Esophagus squamous epithelium (tissue), 5 donors: ENCODE data around the gene SAE1. TPM values are rescaled to one million over a fixed set of nuclear protein-coding genes. Genes with fewer than 3 reads are reported as not detected.

Source experiments
- DNase-seq: peaks from one replicate; lab custom pipeline; 2025; lab: John Stamatoyannopoulos, UW
- H3K27ac ChIP-seq, 4 donors: fragments of 200-600 bp; sonication (generic); one replicate each; pipeline ENCODE4 v1.5.1; 2016 to 2019; ENCODE audit warnings: mild to moderate bottlenecking in 1 of 4
- H3K27me3 ChIP-seq, 4 donors: fragments of 200-600 bp; sonication (generic); 1 replicate in 3 of 4; 2 replicates in 1 of 4; pipeline versions ENCODE4 v1.5.1 to v1.6.0; 2017 to 2021; ENCODE audit warnings: antibody characterized with exemption in 1 of 4
- H3K36me3 ChIP-seq, 3 donors: fragments of 200-600 bp; sonication (generic); one replicate each; pipeline ENCODE4 v1.5.1; 2016 to 2019
- H3K4me1 ChIP-seq, 3 donors: fragments of 200-600 bp; sonication (generic); one replicate each; pipeline ENCODE4 v1.5.1; 2017 to 2019
- H3K4me3 ChIP-seq, 4 donors: fragments of 200-600 bp; sonication (generic); 1 replicate in 3 of 4; 2 replicates in 1 of 4; pipeline ENCODE4 v1.5.1; 2016 to 2019; ENCODE audit warnings: mild to moderate bottlenecking in 2 of 4, moderate library complexity in 1 of 4
- H3K9me3 ChIP-seq, 3 donors: fragments of 200-600 bp; sonication (generic); one replicate each; pipeline ENCODE4 v1.5.1; 2016 to 2019
- CTCF ChIP-seq, 6 experiments: fragments of 450-650 bp in 4 of 6; fragments of 200-600 bp in 2 of 6; sonication (generic) in 2 of 6; IDR thresholded peaks; one replicate each; pipeline ENCODE4 v1.5.1; 2016 to 2019; ENCODE audit warnings: antibody characterized with exemption in 6 of 6, mild to moderate bottlenecking in 4 of 6, moderate library complexity in 4 of 6
- POLR2A ChIP-seq, 4 donors: fragments of 450-650 bp; IDR thresholded peaks; one replicate each; pipeline ENCODE4 v1.6.1; 2017; ENCODE audit warnings: antibody characterized with exemption in 4 of 4, mild to moderate bottlenecking in 4 of 4, moderate library complexity in 3 of 4
- WGBS, 2 donors: methylation state at CpG; one replicate each; pipeline ENCODE4 v1.1.5; 2018; 5-methylcytosine and 5-hydroxymethylcytosine counted together
- intact Hi-C: fragments of 100-400 bp; cut with DNase I; formaldehyde crosslinking; loops from one replicate; pipeline ENCODE4 v1.15.0; 2022
- total RNA-seq, 4 donors: library from RNA; depleted of rRNA; stranded (reverse); fragments of >200 nt; gene quantifications; one replicate each; pipeline ENCODE4 v1.1.0, GENCODE V29; 2016
- donor health status: DM: yes; HTN: yes; CAD: no.

SAE1 gene
- total RNA-seq, 4 donors from 2014 or later = 31.8 to 73.5 (median 62.1) TPM

GRCh38 chr19:47203254-47203653 is 72.6 kb downstream of the SAE1 start:
- Histone ChIP-seq H3K4me3 (no peak overlapping the region), H3K36me3 (peaks cover 13 to 97% (median 14%) of the 10 kb centered on the region in 3 donors), H3K27ac (no peak overlapping the region), H3K27me3 (no peaks in the 10 kb centered on the region), H3K9me3 (no peaks in the 10 kb centered on the region), H3K4me1 (no peaks in the 10 kb centered on the region)
- WGBS, 2 donors = 67 to 87% methylated on average over 3 of the region's 3 CpGs
- DNase-seq = no peak
- intact Hi-C loops = loop anchor here (10.0 kb wide), 1 partner anchor 58 kb away; no protein-coding TSS in a partner anchor
- no peak for TF ChIP-seq POLR2A (IDR thresholded peaks at IDR 0.05)

- intact Hi-C loops = loop anchor here (10.0 kb wide), 1 partner anchor 65 kb away; no protein-coding TSS in a partner anchor
Measured at GRCh38 chr19:47209319-47210179, 78.9 kb downstream of the SAE1 start.

GRCh38 chr19:47210180-47210490 is 79.5 kb downstream of the SAE1 start:
- Histone ChIP-seq H3K27ac (peak overlapping the region in 2 of 4 donors; percentile 12 to 30), H3K4me3 (no peak overlapping the region), H3K27me3 (no peaks in the 10 kb centered on the region), H3K4me1 (peaks cover 0 to 10% (median 5%) of the 10 kb centered on the region in 3 donors), H3K36me3 (peaks cover 0 to 54% (median 6%) of the 10 kb centered on the region in 3 donors), H3K9me3 (no peaks in the 10 kb centered on the region)
- TF ChIP-seq POLR2A (IDR thresholded peaks at IDR 0.05) = no peak
- no peak for TF ChIP-seq CTCF (IDR thresholded peaks at IDR 0.05)
- no peak for DNase-seq
- intact Hi-C loops = no loop called here

More at GRCh38 chr19:47209319-47210179, 78.9 kb downstream of the SAE1 start:
- H3K9me3 ChIP-seq = no peaks in the 10 kb centered on the region
- TF ChIP-seq POLR2A (IDR thresholded peaks at IDR 0.05) (no peak), CTCF (IDR thresholded peaks at IDR 0.05) (no peak)
- peaks cover 0 to 10% (median 5%) of the 10 kb centered on the region in 3 donors for H3K4me1 ChIP-seq
- H3K36me3 ChIP-seq = peaks cover 4 to 60% (median 12%) of the 10 kb centered on the region in 3 donors
- H3K4me3 ChIP-seq = no peak overlapping the region
- DNase-seq = no peak
- 74 to 80% methylated on average over 13 of the region's 13 CpGs for WGBS, 2 donors
- no peaks in the 10 kb centered on the region for H3K27me3 ChIP-seq
- H3K27ac ChIP-seq = no peak overlapping the region

- H3K9me3 ChIP-seq = no peaks in the 10 kb centered on the region
- H3K4me1 ChIP-seq = peaks cover 0 to 10% (median 5%) of the 10 kb centered on the region in 3 donors
- intact Hi-C loops = no loop called here
- no peak for DNase-seq
- peak; percentile 85 to 89 (median 88) for TF ChIP-seq CTCF (IDR thresholded peaks at IDR 0.05)
- TF ChIP-seq POLR2A (IDR thresholded peaks at IDR 0.05) = no peak
- WGBS, 2 donors = 19 to 29% methylated on average over 17 to 19 of the region's 19 CpGs
- peak overlapping the region in 3 of 4 donors; percentile 54 to 59 (median 54) for H3K27ac ChIP-seq
- peaks cover 0 to 47% (median 6%) of the 10 kb centered on the region in 3 donors for H3K36me3 ChIP-seq
- H3K27me3 ChIP-seq = no peaks in the 10 kb centered on the region
- no peak overlapping the region for H3K4me3 ChIP-seq
Measured at GRCh38 chr19:47210689-47211316, 80.2 kb downstream of the SAE1 start.

- no peak overlapping the region for H3K27ac ChIP-seq
- intact Hi-C loops = no loop called here
- no peak overlapping the region for H3K4me3 ChIP-seq
- H3K27me3 ChIP-seq = no peaks in the 10 kb centered on the region
- WGBS, 2 donors = 93 to 99% methylated on average over 5 of the region's 5 CpGs
- peaks cover 0 to 6% (median 3%) of the 10 kb centered on the region in 3 donors for H3K4me1 ChIP-seq
- no peaks in the 10 kb centered on the region for H3K9me3 ChIP-seq
- no peak for TF ChIP-seq CTCF (IDR thresholded peaks at IDR 0.05)
- TF ChIP-seq POLR2A (IDR thresholded peaks at IDR 0.05) = no peak
- no peak for DNase-seq
- peaks cover 0 to 5% (median 0%) of the 10 kb centered on the region in 3 donors for H3K36me3 ChIP-seq
Measured at GRCh38 chr19:47215581-47215980, 84.9 kb downstream of the SAE1 start.
